HG03565 (cell line): ENCODE measurements around the gene ANKUB1.

Experiments used
- ATAC-seq: cut with Tn5 transposase; IDR thresholded peaks from one replicate; pipeline ENCODE4 v1.9.1; 2021; ENCODE audit warnings: mild to moderate bottlenecking, moderate library complexity; ENCODE audit not compliant: unreplicated experiment

Gene ANKUB1

DNA sequence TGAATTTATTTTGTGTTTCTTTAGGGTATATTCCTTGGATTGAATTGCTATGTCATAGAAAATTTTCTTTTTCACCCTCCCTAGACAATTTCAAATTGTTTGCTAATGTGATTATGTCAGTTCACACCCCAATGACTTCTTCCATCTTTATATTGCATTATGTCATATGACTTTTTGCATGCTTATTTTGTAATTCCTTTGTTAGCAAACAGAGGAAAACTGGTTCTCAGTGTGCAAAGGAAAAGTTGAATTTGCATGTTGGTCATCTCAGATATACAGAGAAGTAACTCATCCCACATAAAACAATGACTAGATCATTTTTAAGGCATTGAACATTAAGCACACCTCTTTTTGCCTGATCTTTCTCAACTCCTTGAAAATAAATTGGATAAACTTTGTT, 17.3 kb upstream of the ANKUB1 start:
- no peak for ATAC-seq

DNA sequence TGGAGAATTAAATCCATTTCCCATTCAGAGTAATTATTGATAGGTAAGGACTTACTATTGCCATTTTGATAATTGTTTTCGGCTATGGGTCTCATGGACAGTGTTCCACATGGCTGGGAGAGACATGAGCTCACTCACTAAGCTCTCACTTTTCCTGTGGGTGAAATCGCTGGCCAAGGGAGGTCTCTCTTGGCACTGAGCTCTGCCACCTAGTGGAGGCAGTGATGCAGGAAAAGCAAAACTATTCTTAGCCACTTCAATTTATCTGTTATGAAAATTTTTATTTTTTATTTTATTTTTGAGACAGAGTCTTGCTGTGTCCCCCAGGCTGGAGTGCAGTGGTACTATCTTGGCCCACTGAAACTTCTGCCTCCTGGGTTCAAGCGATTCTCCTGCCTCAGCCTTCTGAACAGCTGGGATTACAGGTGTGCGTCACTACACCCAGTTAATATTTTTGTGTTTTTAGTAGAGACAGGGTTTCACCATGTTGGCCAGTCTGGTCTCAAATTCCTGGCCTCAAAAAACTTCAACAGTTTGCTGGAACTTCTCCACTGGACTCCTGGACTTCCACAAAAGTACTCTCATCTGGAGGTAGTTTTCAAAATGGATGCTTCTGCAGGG, 16.0 kb upstream of the ANKUB1 start:
- ATAC-seq: no peak

DNA sequence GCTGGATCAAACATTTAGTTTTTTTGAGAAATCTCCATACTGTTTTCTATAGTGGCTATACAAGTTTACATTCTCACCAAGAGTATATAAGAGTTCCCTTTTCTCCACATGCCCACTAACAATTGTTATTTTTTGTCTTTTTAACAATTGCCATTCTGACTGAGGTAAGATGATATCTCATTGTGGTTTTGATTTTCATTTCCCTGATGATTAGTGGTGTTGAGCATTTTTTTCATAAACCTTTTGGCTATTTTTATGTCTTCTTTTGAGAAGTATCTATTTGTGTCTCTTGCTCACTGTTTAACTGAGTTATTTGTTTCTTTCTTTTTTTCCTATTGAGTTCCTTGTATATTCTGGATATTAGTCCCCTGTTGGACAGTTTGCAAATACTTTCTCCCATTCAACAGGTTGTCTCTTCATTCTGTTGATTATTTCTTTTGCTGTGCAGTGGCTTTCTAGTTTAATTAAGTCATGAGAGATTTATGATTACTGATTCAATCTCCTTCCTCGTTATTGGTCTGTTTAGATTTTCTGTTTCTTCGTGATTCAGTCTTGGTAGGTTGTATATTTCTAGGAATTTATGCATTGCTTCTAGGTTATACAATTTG, 13.9 kb upstream of the ANKUB1 start:
- ATAC-seq: no peak

DNA sequence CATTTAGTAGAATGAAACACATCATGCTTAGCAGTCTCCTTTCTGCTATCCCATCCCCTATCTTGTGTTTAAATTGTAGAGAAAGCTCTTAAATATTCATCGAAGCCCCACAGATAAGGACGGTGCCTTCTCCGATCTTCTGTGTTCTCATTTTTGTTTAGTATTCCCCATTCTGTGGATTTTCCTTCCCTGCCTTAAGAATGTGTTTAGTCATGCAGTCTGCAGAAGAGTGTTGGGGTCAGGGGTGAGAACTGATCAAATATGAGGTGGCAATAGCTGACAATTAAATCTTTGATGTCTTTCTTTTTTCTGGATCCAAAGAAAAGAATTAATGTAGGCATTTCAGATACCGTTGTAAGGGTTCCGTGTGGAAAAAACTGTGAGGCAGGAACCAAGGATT, 9.3 kb upstream of the ANKUB1 start:
- ATAC-seq: no peak

DNA sequence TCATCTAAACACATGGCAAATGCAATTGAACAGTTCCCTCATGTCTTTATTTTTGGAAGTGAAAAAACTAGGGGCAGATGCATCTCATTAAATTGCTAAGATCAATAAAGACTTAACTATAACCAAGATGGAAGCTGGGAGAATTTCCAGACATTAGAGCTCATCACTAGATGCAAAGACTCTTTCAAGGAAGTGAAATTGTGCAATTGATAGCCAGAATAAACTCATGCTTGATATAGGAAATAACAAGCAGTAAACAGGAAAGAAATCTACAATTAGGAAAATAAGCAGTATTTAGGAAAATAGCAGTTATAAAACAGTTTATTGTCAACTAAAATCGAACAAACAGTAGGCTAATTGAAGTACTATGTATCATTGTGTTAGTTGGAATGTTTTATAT, 8.8 kb upstream of the ANKUB1 start:
- ATAC-seq: no peak

DNA sequence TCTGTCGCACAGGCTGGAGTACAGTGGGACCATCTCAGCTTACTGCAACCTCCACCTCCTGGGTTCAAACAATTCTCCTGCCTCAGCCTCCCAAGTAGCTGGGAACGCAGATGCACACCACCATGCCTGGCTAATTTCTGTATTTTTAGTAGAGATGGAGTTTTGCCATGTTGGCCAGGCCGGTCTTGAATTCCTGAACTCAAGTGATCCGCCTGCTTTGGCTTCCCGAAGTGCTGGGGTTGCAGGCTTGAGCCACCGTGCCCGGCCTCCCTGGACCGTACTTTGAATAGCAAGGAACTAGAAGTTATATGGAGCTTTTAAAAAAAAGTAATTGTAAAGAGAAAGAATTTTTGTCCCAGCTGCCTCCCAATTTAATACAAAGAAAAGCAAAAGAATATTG, 8.3 kb upstream of the ANKUB1 start:
- ATAC-seq: no peak

DNA sequence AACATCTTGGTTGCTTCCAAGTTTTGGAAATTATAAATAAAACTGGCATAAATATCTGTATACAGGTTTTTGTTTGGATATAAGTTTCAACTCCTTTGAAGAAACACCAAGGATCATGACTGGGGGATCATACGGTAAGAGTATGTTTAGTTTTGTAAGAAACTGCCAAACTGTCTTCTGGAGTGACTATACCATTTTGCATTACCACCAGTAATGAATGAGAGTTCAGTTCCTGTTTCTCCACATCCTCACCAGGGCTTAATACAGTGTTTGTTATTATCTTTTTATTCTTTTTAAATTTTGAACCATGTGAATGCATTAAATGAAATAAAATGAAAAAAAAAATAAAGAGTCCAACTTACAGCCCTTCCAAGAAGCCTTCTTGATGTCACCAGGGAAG, 3.7 kb upstream of the ANKUB1 start:
- ATAC-seq: no peak

DNA sequence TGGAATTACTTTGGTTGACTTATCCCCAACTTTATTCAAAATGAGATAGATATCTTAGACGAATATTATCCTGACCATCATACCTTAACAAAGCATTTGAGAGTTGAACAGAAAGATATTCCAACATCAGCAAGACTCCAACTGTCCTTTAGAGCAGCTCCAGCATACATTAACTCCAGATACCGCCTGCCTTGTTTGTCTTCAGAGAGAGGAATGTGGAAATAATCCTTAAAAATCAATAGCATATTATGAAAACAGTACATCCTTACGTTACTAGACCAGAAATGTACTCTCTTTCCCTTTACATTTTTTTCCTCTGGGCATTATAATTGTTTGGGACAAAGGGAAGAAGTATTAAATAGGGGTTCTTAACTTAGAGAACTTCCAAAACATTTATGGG, 1.7 kb downstream of the ANKUB1 start:
- no peak for ATAC-seq

DNA sequence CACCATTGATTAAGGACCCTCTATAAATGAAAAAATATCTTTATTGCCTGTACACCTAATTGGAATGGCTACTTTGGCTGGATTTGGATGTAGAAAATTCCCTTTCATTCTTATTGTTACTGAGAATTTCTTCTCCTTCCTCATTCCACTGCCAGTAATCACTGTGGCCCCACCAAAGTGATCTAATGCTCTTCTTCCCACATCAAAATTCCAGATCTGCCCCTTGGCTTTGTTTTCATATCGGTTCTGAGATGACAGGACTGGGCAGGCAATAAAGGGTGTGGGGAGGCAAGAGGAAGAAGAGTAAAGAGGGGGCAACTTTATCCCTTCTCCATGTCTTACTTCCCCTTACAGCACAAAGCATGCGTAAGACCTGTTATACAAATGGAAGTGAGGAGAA, 2.1 kb downstream of the ANKUB1 start:
- no peak for ATAC-seq

DNA sequence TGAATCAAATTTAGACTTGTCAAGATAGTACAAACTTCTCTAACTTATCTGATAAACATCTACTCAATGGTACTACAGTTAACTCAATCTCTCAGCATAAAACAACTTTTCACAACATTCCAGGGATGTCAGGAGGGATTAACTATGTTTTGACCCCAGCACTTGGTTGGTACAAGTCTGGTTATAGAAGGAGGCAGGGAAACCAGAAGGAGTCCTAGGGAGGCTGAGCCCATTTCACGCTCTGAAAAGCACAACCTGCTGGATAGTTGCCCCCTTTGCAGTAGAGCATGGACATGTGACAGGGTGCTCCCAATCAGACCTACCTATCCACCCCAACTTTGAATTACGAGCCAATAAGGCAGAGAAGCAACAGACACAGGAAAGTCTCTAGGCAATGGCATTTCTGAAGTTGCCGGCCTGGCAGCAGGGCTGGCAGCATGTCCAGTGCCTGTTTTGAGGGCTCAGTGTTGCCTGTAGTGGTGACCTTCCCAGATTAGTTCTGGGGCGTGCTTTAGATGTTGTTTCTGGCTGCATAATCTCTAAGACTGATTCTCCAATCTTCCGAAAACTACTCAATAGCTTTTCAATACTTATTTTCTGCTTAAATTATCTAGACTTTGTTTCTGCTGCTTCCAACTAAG, 8.2 kb downstream of the ANKUB1 start:
- no peak for ATAC-seq

DNA sequence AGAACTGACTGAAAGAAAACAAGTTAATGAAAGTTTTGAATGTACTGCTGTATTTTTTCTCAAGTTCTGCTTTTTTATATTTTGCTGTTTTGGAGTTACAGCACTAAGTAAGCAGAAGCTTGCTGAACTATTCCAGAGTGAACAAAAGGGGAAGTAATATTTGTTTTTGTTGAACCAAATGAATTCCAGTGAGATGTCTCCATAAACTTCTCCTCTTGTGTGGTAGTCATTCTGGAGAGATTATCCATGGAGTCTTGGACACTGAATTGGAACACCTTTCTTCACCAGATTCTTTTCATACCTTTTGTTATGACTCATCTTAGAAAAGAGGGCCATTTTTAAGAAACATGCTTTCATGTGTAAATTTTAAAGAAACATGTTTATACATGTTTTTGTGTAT, 8.8 kb downstream of the ANKUB1 start:
- ATAC-seq: no peak

DNA sequence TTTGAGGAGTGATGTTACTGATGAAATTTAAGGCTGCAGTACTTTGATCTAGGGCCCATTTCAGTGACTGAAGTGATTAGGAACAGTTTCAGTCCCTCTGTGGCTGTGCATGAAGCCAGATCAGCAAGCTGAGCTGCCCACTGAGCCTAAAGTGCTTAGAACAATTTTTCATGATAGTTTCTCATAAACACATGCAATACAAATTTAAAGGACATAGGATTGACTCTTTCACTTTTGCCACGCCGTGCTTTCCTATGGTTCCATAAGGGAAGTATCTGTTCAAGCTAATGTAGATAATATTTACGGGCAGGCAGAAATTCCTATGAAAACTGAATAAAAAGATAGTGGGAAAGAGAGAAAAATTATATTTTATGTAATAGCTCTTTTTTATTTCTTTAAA, 10.6 kb downstream of the ANKUB1 start:
- ATAC-seq: no peak

DNA sequence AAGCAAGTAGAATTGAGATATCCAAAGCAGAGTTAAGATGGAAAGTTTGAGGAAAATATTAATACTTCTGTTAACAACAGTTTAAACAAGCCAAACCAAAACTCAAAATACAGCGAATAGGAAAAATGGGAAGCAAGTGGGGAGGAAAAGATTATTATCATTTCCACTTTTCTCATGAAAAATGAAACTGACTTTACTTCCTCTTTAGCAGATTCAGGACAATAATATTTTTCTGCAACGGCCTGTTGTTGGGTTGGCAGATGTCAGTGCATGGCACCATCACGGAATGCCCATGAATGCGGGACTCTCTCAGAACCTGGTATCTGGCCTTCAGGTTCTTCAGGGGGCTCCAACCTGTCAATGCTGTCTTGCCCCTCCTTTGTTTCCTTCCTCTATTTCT, 11.1 kb downstream of the ANKUB1 start:
- no peak for ATAC-seq

DNA sequence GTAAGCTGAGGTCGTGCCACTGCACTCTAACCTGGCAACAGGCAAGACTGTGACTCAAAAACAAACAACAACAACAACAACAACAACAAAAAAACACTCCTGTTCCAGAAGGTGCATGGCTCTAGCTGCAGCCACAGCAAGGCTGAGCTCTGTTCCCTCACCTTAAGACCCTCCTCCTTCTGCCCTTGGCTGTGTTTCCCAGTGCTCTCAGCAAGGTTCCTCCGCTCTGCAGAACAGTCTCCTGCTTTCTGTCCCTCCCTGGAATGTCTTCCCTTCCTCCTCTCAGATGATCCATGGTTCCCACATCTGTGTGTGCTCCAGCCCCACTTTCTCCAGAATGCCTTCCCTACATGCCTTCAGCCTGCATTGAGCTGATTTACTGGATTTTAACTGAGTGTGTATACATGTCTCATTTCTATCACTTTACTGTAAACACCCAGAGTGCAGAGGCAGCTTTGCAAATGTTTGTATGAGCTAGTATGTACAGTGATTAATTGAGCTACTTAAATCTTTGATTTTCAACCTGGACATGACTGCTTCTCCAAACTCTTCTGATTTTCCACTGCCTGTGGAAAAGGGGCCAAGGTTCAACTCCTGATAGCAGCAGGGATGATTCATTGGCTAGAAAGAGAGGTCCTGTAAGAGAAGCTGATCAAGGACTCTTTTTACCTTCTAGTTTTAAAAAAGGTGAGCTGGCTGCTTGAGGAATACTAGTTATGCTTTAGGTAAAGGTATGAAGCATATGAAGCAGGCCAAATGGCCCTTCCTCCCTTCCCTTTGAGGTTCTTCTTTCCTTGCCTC, 14.7 kb downstream of the ANKUB1 start:
- no peak for ATAC-seq

DNA sequence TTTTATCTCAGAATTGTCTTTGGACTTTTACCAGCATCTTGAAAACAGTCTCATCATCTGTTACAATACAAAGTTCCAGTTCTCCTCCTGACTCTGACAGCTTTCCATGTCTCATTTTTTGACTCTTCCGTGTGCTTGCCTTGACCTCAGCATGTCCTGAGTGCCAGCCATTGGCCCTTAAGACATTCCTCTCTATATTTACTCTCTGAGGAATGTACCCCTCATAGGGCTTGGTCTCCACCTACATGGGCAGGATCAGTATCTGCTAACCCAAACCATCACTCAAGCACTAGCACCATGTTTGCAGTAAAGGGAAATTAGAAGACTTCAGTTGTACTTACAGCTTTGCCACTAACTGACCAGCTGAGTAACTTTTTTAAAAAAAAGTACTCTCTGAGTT, 16.2 kb downstream of the ANKUB1 start:
- no peak for ATAC-seq

DNA sequence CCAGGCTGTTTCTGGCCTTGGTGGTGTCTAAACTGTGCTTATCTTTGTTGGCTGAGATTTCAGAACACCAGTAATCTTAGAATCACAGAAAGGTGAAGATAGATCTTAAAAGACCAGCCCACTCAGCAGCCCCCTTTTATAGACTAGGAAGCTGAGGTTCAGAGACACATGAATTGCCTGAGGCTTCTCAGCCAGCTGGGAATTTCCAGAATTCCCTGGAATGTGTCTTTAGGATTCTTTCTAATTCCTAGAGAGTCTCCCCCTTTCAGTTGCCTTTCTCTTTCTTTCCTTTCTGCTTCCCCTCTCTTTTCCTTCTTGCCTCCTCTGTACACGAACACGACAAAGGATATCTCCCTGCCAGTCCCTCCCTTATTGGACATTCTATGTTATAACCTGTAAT, 19.5 kb downstream of the ANKUB1 start:
- no peak for ATAC-seq

DNA sequence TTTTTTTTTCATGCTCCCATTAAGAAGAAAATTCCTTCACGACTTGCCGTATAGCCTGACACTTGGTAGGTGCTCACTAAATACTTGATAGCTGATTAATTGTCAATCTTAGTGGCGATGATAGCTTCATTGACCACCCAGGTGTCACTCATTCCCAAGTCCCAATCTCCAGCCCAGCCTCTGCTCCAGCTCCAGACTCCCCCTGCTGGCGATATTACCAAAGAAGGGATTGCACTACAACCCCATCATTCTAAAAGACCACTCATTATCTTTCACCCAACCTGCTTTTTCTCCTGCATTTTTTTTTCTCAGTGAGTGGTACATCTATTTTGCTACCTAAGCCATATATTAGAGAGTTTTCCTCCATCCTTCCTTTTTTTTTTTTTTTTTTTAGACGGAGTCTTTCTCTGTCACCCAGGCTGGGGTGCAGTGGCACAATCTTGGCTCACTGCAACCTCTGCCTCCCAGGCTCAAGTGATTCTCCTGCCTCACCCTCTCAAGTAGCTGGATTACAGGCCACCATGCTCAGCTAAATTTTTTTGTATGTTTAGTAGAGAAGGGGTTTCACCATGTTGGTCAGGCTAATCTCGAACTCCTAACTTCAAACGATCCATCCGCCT, 20.6 kb downstream of the ANKUB1 start:
- ATAC-seq: no peak

DNA sequence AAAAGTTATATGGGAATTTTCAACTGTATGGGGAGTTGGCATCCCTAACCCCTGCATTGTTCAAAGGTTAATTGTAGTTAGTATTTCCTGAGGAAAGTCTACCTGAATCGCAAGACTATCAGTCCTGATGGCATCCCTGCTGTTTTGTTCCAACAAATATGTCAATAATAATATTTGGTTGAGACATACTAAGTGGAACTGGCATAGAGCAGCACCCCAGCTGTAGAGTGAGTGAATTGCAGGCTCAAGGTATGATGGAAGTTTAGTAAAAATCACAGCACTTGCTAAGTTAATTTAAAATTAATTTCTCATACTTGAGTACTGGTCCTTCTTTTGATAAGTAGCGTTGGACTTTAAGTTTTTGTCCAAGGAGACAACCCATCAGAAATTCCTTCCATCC, 22.1 kb downstream of the ANKUB1 start:
- ATAC-seq: no peak

DNA sequence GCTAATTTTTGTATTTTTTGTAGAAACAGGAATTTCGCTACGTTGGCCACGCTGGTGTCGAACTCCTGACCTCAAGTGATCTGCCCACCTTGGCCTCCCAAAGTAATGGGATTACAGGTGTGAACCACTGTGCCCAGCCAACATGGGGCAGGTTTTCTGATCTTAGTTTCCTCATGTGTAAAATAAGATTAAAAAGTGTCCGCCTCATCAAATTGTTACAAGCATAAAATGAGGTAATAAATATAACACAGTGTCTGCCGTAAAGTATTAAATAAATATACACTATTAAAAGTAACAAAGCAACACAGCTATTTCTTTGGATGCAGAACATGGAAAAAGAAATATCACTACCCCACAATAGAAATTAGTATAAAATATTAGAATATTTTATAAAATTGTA, 23.6 kb downstream of the ANKUB1 start:
- no peak for ATAC-seq

DNA sequence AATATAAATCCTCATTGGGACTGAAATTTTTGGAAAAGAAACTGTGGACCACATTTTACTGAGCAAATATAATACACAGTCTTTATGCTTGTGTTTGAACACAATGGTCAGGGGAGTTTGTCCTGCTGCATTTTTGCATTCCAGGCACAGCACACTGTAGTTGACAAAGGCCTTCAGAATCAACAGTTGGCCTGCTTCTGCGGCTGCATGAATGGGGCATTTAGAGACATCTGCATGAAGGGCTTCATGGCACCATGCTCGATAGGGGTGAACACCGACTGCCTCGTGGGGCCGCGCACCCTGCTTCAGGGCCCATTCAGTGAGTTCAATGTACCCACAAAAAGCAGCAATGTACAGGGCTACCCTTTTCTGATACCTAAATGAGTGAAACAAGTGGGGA, 24.6 kb downstream of the ANKUB1 start:
- ATAC-seq: no peak

DNA sequence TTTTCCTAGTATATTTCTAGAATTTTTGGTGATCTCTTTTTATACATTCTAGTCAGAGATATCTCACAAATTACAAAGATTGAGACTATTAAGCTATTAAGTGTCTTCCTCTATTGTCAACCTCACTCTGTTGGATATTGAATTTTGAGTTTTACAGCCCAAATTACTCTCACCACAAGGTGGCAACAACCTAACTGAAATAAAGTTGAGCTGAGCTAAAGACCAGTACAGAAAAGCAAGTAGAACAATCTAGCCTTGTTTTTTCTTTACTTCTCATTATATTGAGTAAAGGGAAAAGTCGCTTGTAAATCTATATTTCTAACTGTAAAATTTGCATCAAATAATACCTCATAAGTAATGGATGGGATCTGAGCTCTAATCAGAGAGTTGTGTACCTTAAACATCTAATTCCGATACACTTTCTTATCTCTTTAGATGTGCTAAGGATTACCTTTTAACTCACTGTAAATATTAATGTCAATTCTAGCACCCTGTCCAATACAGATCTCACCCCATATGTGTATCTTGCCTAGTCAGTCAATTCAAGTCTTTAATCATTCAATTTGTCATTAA, 26.5 kb downstream of the ANKUB1 start:
- no peak for ATAC-seq
